Glomerular visceral epithelial cell (primary cell): ENCODE measurements around the gene KIRREL3.
A peak's percentile ranks its signal among the peaks of the same experiment; 100 is the strongest.

ENCODE experiments used
- DNase-seq: peaks from one replicate; pipeline ENCODE4 v3.0.0-alpha.2; 2016; ENCODE audit errors: extremely low spot score

The KIRREL3 gene

GRCh38 chr11:126870021-126870420 is 130.5 kb downstream of the KIRREL3 start:
- peak; percentile 7 for DNase-seq

GRCh38 chr11:126868741-126869140 is 131.8 kb downstream of the KIRREL3 start:
- no peak for DNase-seq

GRCh38 chr11:126864934-126865333 is 135.6 kb downstream of the KIRREL3 start:
- no peak for DNase-seq

GRCh38 chr11:126863294-126863997 is 137.1 kb downstream of the KIRREL3 start:
- DNase-seq: no peak

- peak; percentile 58 for DNase-seq
Observed at GRCh38 chr11:126862664-126863243, 137.8 kb downstream of the KIRREL3 start.

GRCh38 chr11:126861796-126862459 is 138.6 kb downstream of the KIRREL3 start:
- no peak for DNase-seq

GRCh38 chr11:126857860-126858808 is 142.4 kb downstream of the KIRREL3 start:
- DNase-seq: no peak

GRCh38 chr11:126855536-126855935 is 145.0 kb downstream of the KIRREL3 start:
- DNase-seq: no peak

- DNase-seq: peak; percentile 31
Observed at GRCh38 chr11:126853732-126854131, 146.8 kb downstream of the KIRREL3 start.

GRCh38 chr11:126844789-126845188 is 155.8 kb downstream of the KIRREL3 start:
- DNase-seq: no peak

GRCh38 chr11:126843096-126843495 is 157.5 kb downstream of the KIRREL3 start:
- DNase-seq: peak; percentile 81

- DNase-seq: peak; percentile 80
Observed at GRCh38 chr11:126841999-126842398, 158.6 kb downstream of the KIRREL3 start.

- no peak for DNase-seq
Observed at GRCh38 chr11:126840975-126841374, 159.6 kb downstream of the KIRREL3 start.

- DNase-seq: no peak
Observed at GRCh38 chr11:126840201-126840886, 160.2 kb downstream of the KIRREL3 start.

GRCh38 chr11:126839496-126839895 is 161.1 kb downstream of the KIRREL3 start:
- no peak for DNase-seq

- no peak for DNase-seq
Observed at GRCh38 chr11:126838779-126839178, 161.8 kb downstream of the KIRREL3 start.

GRCh38 chr11:126837581-126837980 is 163.0 kb downstream of the KIRREL3 start:
- DNase-seq: no peak

- no peak for DNase-seq
Observed at GRCh38 chr11:126834573-126834972, 166.0 kb downstream of the KIRREL3 start.

GRCh38 chr11:126834149-126834548 is 166.4 kb downstream of the KIRREL3 start:
- DNase-seq: peak; percentile 77

GRCh38 chr11:126833065-126833464 is 167.5 kb downstream of the KIRREL3 start:
- DNase-seq: no peak

- DNase-seq: no peak
Observed at GRCh38 chr11:126832387-126832786, 168.2 kb downstream of the KIRREL3 start.
